Activated T-cell treated with anti-CD3 and anti-CD28 coated beads, Interleukin-2, amount 50 U/mL, for 4 hours (primary cell): ENCODE results near the gene MTARC2. TPM values are rescaled to one million over a fixed set of nuclear protein-coding genes. Genes with fewer than 3 reads are reported as not detected.

Experiments used
- ATAC-seq, 2 donors: fragments of 200-7000 bp; cut with Tn5 transposase; one replicate each; pipeline ENCODE4 v1.10.0; 2021
- DNase-seq: peaks from one replicate; pipeline ENCODE4 v3.0.0-alpha.2; 2020
- H3K27me3 Mint-ChIP-seq: one replicate; pipeline ENCODE4 v1.8.0; 2021; ENCODE audit warnings: low read depth, mixed read lengths
- H3K36me3 Mint-ChIP-seq: one replicate; pipeline ENCODE4 v1.8.0; 2022; ENCODE audit warnings: mixed read lengths; ENCODE audit not compliant: insufficient read depth
- H3K4me1 Mint-ChIP-seq: one replicate; pipeline ENCODE4 v1.8.0; 2021; ENCODE audit warnings: low read depth, mixed read lengths
- H3K4me3 Mint-ChIP-seq: one replicate; pipeline ENCODE4 v1.8.0; 2021; ENCODE audit warnings: mild to moderate bottlenecking, moderate library complexity, mixed read lengths
- H3K9me3 Mint-ChIP-seq: one replicate; pipeline ENCODE4 v1.8.0; 2021; ENCODE audit warnings: mixed read lengths
- total RNA-seq, 3 donors: library from RNA; stranded (reverse); gene quantifications; one replicate each; pipeline ENCODE4 v1.2.1, GENCODE V29; 2021

MTARC2 gene
- total RNA-seq, 3 donors from 2014 or later = 0.29 TPM; not detected in 2

GRCh38 chr1:220788900-220789299 lies 40.8 kb downstream of the MTARC2 start:
- Mint-ChIP-seq H3K36me3 (no peaks in the 10 kb centered on the region), H3K4me3 (no peak overlapping the region), H3K9me3 (no peaks in the 10 kb centered on the region), H3K4me1 (peaks cover 3% of the 10 kb centered on the region), H3K27me3 (peaks cover 46% of the 10 kb centered on the region)
- no peak for DNase-seq
- no peak for ATAC-seq

- ATAC-seq (no peak), DNase-seq (no peak)
- H3K4me3 Mint-ChIP-seq = no peak overlapping the region
- no peaks in the 10 kb centered on the region for H3K9me3 Mint-ChIP-seq
- no peaks in the 10 kb centered on the region for H3K36me3 Mint-ChIP-seq
- peaks cover 3% of the 10 kb centered on the region for H3K4me1 Mint-ChIP-seq
- peaks cover 40% of the 10 kb centered on the region for H3K27me3 Mint-ChIP-seq
Observed at GRCh38 chr1:220789532-220790147, 41.5 kb downstream of the MTARC2 start.

GRCh38 chr1:220791285-220791684 lies 43.2 kb downstream of the MTARC2 start:
- no peak for DNase-seq
- Mint-ChIP-seq H3K4me1 (peaks cover 2% of the 10 kb centered on the region), H3K9me3 (no peaks in the 10 kb centered on the region), H3K27me3 (peaks cover 24% of the 10 kb centered on the region), H3K36me3 (no peaks in the 10 kb centered on the region), H3K4me3 (no peak overlapping the region)
- no peak for ATAC-seq

GRCh38 chr1:220791956-220792355 lies 43.8 kb downstream of the MTARC2 start:
- peaks cover 20% of the 10 kb centered on the region for H3K27me3 Mint-ChIP-seq
- H3K36me3 Mint-ChIP-seq = no peaks in the 10 kb centered on the region
- ATAC-seq (no peak), DNase-seq (no peak)
- H3K9me3 Mint-ChIP-seq = no peaks in the 10 kb centered on the region
- peaks cover 1% of the 10 kb centered on the region for H3K4me1 Mint-ChIP-seq
- no peak overlapping the region for H3K4me3 Mint-ChIP-seq

- DNase-seq = no peak
- no peaks in the 10 kb centered on the region for H3K9me3 Mint-ChIP-seq
- H3K4me1 Mint-ChIP-seq = no peaks in the 10 kb centered on the region
- H3K36me3 Mint-ChIP-seq = no peaks in the 10 kb centered on the region
- no peak overlapping the region for H3K4me3 Mint-ChIP-seq
- ATAC-seq = no peak
- peaks cover 4% of the 10 kb centered on the region for H3K27me3 Mint-ChIP-seq
Observed at GRCh38 chr1:220796530-220796929, 48.4 kb downstream of the MTARC2 start.

- Mint-ChIP-seq H3K4me3 (no peak overlapping the region), H3K36me3 (no peaks in the 10 kb centered on the region), H3K9me3 (no peaks in the 10 kb centered on the region), H3K4me1 (no peaks in the 10 kb centered on the region), H3K27me3 (peaks cover 4% of the 10 kb centered on the region)
- no peak for ATAC-seq
- DNase-seq = no peak
Observed at GRCh38 chr1:220797044-220797443, 48.9 kb downstream of the MTARC2 start.

GRCh38 chr1:220797553-220797952 lies 49.4 kb downstream of the MTARC2 start:
- Mint-ChIP-seq H3K9me3 (no peaks in the 10 kb centered on the region), H3K4me3 (no peak overlapping the region), H3K4me1 (no peaks in the 10 kb centered on the region), H3K36me3 (no peaks in the 10 kb centered on the region), H3K27me3 (peaks cover 4% of the 10 kb centered on the region)
- no peak for ATAC-seq
- no peak for DNase-seq

GRCh38 chr1:220798338-220798737 lies 50.2 kb downstream of the MTARC2 start:
- Mint-ChIP-seq H3K27me3 (peaks cover 4% of the 10 kb centered on the region), H3K4me1 (no peaks in the 10 kb centered on the region), H3K9me3 (no peaks in the 10 kb centered on the region), H3K36me3 (no peaks in the 10 kb centered on the region), H3K4me3 (no peak overlapping the region)
- no peak for ATAC-seq
- DNase-seq = no peak

- Mint-ChIP-seq H3K36me3 (no peaks in the 10 kb centered on the region), H3K27me3 (peaks cover 6% of the 10 kb centered on the region), H3K9me3 (no peaks in the 10 kb centered on the region), H3K4me1 (no peaks in the 10 kb centered on the region), H3K4me3 (no peak overlapping the region)
- DNase-seq (no peak), ATAC-seq (no peak)
Observed at GRCh38 chr1:220800262-220800661, 52.1 kb downstream of the MTARC2 start.

- ATAC-seq (no peak), DNase-seq (no peak)
- H3K4me3 Mint-ChIP-seq = no peak overlapping the region
- no peaks in the 10 kb centered on the region for H3K9me3 Mint-ChIP-seq
- peaks cover 6% of the 10 kb centered on the region for H3K27me3 Mint-ChIP-seq
- H3K4me1 Mint-ChIP-seq = no peaks in the 10 kb centered on the region
- no peaks in the 10 kb centered on the region for H3K36me3 Mint-ChIP-seq
Observed at GRCh38 chr1:220803401-220804201, 55.5 kb downstream of the MTARC2 start.

- H3K36me3 Mint-ChIP-seq = no peaks in the 10 kb centered on the region
- no peak overlapping the region for H3K4me3 Mint-ChIP-seq
- no peaks in the 10 kb centered on the region for H3K4me1 Mint-ChIP-seq
- peaks cover 6% of the 10 kb centered on the region for H3K27me3 Mint-ChIP-seq
- DNase-seq (no peak), ATAC-seq (no peak)
- H3K9me3 Mint-ChIP-seq = no peaks in the 10 kb centered on the region
Observed at GRCh38 chr1:220804202-220804586, 56.1 kb downstream of the MTARC2 start.

GRCh38 chr1:220806408-220806807 lies 58.3 kb downstream of the MTARC2 start:
- Mint-ChIP-seq H3K27me3 (peaks cover 2% of the 10 kb centered on the region), H3K36me3 (no peaks in the 10 kb centered on the region), H3K4me3 (no peak overlapping the region), H3K9me3 (no peaks in the 10 kb centered on the region), H3K4me1 (peaks cover 3% of the 10 kb centered on the region)
- ATAC-seq (no peak), DNase-seq (no peak)

- H3K9me3 Mint-ChIP-seq = no peaks in the 10 kb centered on the region
- DNase-seq (no peak), ATAC-seq (no peak)
- peaks cover 10% of the 10 kb centered on the region for H3K27me3 Mint-ChIP-seq
- H3K4me1 Mint-ChIP-seq = peaks cover 3% of the 10 kb centered on the region
- no peaks in the 10 kb centered on the region for H3K36me3 Mint-ChIP-seq
- H3K4me3 Mint-ChIP-seq = no peak overlapping the region
Observed at GRCh38 chr1:220807726-220808125, 59.6 kb downstream of the MTARC2 start.

- no peak overlapping the region for H3K4me3 Mint-ChIP-seq
- no peaks in the 10 kb centered on the region for H3K36me3 Mint-ChIP-seq
- H3K27me3 Mint-ChIP-seq = peaks cover 18% of the 10 kb centered on the region
- no peak for ATAC-seq
- peaks cover 3% of the 10 kb centered on the region for H3K4me1 Mint-ChIP-seq
- DNase-seq = no peak
- no peaks in the 10 kb centered on the region for H3K9me3 Mint-ChIP-seq
Observed at GRCh38 chr1:220808345-220809186, 60.4 kb downstream of the MTARC2 start.
